ENCODE results near the gene LDAF1.

The LDAF1 gene

DNA sequence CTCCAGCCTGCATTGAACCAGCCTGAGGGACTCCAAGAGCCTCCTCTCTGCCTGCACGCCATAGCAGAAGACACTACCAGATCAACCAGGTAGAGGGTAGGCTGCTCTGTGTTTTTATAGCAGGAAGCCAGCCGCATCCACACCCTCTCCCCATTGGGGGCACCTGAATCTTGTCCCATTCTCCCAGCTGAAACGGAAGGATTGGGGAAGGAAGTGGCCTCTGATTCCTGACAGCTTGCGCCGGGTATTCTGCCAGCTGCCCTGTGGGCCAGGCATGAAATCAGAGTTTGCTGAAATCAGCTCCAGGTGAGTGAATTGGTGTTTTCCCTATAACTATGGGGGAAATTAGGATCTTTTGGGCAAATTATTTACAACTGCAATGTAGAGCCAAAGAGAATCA lies 53.0 kb downstream of the LDAF1 start, which contains the start of gene ZP2:
TSS of gene ZP2 (minus strand) at position 89 of the 400 bp plus-strand sequence. CDS start at position 62, 27 bp downstream.
- Histone ChIP-seq H3K9me3 (no peaks in the 10 kb centered on the region), H3K4me3 (ENCODE audit: low read depth, low read length) (no peak within 1 kb of the TSS), H3K27me3 (0 out of 2 replicates have a peak, but pooled peaks cover 3% of the 10 kb centered on the region), H3K36me3 (no peaks in the 10 kb centered on the region), H3K4me1 (no peaks in the 10 kb centered on the region)
- TF ChIP-seq, protein P1, sequence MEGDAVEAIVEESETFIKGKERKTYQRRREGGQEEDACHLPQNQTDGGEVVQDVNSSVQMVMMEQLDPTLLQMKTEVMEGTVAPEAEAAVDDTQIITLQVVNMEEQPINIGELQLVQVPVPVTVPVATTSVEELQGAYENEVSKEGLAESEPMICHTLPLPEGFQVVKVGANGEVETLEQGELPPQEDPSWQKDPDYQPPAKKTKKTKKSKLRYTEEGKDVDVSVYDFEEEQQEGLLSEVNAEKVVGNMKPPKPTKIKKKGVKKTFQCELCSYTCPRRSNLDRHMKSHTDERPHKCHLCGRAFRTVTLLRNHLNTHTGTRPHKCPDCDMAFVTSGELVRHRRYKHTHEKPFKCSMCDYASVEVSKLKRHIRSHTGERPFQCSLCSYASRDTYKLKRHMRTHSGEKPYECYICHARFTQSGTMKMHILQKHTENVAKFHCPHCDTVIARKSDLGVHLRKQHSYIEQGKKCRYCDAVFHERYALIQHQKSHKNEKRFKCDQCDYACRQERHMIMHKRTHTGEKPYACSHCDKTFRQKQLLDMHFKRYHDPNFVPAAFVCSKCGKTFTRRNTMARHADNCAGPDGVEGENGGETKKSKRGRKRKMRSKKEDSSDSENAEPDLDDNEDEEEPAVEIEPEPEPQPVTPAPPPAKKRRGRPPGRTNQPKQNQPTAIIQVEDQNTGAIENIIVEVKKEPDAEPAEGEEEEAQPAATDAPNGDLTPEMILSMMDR (IDR thresholded peaks at IDR 0.05; ENCODE audit: low read depth, low read length): no peak
- DNase-seq: no peak

DNA sequence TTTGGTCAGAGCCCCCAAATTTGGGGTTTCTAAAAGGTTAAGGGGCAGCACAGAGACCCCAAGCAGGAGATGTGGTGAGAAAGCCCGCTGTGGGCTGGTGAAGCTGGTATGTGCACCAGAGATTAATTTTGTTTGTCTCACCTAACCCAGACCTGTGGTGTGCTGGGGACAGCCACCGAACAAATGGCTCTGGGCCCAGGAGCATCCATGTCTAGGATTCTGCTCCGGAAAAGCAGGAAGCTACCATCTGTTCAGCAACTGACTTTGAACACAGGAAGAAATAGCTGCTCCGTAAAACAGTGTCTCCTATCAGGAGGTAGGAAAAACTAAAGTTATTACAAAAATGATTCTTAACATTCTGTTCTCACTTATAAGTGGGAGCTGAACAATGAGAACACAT lies 55.6 kb downstream of the LDAF1 start:
- Histone ChIP-seq H3K4me3 (ENCODE audit: low read depth, low read length) (no peak overlapping the region), H3K27me3 (0 out of 2 replicates have a peak, but pooled peaks cover 3% of the 10 kb centered on the region), H3K9me3 (no peaks in the 10 kb centered on the region), H3K4me1 (no peaks in the 10 kb centered on the region), H3K36me3 (no peaks in the 10 kb centered on the region)
- no peak for DNase-seq
- TF ChIP-seq, protein P1 (IDR thresholded peaks at IDR 0.05; ENCODE audit: low read depth, low read length): no peak

DNA sequence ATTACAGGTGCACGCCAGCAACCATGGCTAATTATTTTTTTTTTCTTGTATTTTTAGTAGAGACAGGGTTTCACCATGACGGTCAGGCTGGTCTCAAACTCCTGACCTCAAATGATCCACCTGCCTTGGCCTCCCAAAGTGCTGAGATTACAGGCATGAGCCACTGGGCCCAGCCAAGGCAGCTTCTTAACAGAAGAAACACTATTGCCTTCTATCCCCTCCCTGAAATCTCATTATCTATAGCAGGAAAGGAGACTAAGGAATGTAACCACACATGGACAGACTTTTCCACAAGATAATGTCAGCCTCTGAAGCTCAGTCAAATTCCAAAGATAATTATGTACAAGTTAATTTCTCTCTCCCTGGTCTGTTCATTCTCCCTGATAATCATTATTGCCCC lies 58.6 kb downstream of the LDAF1 start:
- H3K4me3 ChIP-seq (ENCODE audit: low read depth, low read length): no peak overlapping the region
- no peaks in the 10 kb centered on the region for H3K9me3 ChIP-seq
- TF ChIP-seq, protein P1 (IDR thresholded peaks at IDR 0.05; ENCODE audit: low read depth, low read length): no peak
- no peak for DNase-seq
- H3K4me1 ChIP-seq: no peaks in the 10 kb centered on the region
- no peaks in the 10 kb centered on the region for H3K36me3 ChIP-seq
- peaks cover 3% of the 10 kb centered on the region; the same call in 1 of the 2 replicates for H3K27me3 ChIP-seq

- no peaks in the 10 kb centered on the region for H3K9me3 ChIP-seq
- H3K4me1 ChIP-seq: no peaks in the 10 kb centered on the region
- H3K27me3 ChIP-seq: peaks cover 8% of the 10 kb centered on the region
- H3K36me3 ChIP-seq: no peaks in the 10 kb centered on the region
- TF ChIP-seq, protein P1 (IDR thresholded peaks at IDR 0.05; ENCODE audit: low read depth, low read length): no peak
- DNase-seq: no peak
- H3K4me3 ChIP-seq (ENCODE audit: low read depth, low read length): no peak overlapping the region
Measured at GRCh38 chr16:21218153-21218552, 59.7 kb downstream of the LDAF1 start.

DNA sequence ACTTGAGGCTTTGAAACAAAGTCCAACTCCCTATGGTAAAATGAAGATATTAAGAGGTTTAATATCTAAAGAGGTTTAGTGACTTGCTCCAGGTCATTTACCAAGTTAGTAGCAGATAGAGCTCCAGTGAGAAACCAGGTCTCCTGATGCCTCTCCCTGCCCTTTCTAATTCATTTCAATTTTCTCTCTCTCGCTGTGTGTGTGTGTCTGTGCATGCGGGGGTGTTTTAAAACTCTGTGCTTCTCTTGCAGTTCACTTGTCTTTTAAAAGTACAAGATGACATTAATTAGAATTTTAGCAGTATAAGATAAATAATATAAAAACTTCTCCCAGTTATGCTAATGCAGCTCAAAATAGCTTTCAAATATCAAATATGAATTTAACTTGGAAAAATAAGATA lies 61.1 kb downstream of the LDAF1 start:
- Histone ChIP-seq H3K4me3 (ENCODE audit: low read depth, low read length) (no peak overlapping the region), H3K9me3 (no peaks in the 10 kb centered on the region), H3K27me3 (peaks cover 9% of the 10 kb centered on the region), H3K4me1 (no peaks in the 10 kb centered on the region), H3K36me3 (no peaks in the 10 kb centered on the region)
- TF ChIP-seq, protein P1 (IDR thresholded peaks at IDR 0.05; ENCODE audit: low read depth, low read length): no peak
- DNase-seq: no peak

DNA sequence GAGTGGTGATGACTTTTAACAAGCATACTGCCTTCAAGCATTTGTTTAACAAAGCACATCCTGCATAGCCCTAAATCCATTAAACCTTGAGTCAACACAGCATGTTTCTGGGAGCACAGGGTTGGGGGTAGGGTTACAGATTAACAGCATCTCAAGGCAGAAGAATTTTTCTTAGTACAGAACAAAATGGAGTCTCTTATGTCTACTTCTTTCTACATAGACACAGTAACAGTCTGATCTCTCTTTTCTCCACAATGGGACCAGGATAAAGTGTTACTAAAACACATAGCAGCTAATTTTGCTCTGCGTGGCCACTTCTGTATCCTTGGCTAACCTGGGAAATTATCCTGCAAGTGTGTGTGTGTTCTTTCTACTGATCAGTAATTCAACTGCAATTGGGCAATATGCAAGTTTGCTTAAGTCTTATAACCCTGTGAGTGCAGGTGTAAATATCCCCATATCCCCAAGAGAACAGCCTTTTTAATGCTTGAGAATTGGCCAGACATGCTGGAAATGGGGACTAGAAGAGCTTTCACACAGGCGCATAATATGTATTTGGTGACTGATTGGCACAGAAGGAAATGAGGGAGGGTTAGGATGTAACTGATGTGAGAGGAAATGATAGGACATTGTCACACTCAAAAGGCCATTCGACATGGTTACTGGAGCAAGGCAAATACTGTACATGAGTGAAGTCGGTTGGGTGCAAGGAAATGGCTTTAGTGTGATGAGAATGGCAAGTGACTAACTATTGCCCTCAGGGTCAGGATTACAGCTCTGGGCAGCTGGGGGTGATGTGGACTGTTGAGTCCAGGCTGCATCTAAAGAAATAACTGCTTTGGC lies 64.2 kb downstream of the LDAF1 start:
- DNase-seq: no peak
- Histone ChIP-seq H3K4me1 (no peaks in the 10 kb centered on the region), H3K36me3 (no peaks in the 10 kb centered on the region), H3K27me3 (peaks cover 13% of the 10 kb centered on the region), H3K9me3 (no peaks in the 10 kb centered on the region), H3K4me3 (ENCODE audit: low read depth, low read length) (no peak overlapping the region)
- TF ChIP-seq, protein P1 (IDR thresholded peaks at IDR 0.05; ENCODE audit: low read depth, low read length): no peak

All from BE2C (cell line).